GM23248 (cell line): Measurements from ENCODE around the gene PLD4. TPM values are rescaled to one million over a fixed set of nuclear protein-coding genes. Genes with fewer than 3 reads are reported as not detected.

Experiments
- DNase-seq: peaks from one replicate; pipeline ENCODE4 v3.0.0-alpha.2; 2015
- H2AFZ ChIP-seq: fragments of 200-600 bp; sonication (generic); 2 replicates; pipeline ENCODE4 v1.6.1; 2016; ENCODE audit warnings: antibody characterized with exemption
- H3F3A ChIP-seq: fragments of 200-600 bp; sonication (generic); 2 replicates; pipeline ENCODE4 v1.6.1; 2016; ENCODE audit warnings: mild to moderate bottlenecking, antibody characterized with exemption, mixed run types; ENCODE audit not compliant: insufficient read depth
- H3K27ac ChIP-seq: fragments of 200-600 bp; sonication (generic); 2 replicates; pipeline ENCODE4 v1.5.1; 2016; ENCODE audit warnings: mild to moderate bottlenecking
- H3K27me3 ChIP-seq: fragments of 200-600 bp; sonication (generic); replicated peaks from 2 replicates; pipeline ENCODE4 v1.6.1; 2016; ENCODE audit warnings: mild to moderate bottlenecking; ENCODE audit not compliant: insufficient read depth
- H3K36me3 ChIP-seq: fragments of 200-600 bp; sonication (generic); 2 replicates; pipeline ENCODE4 v1.6.1; 2016; ENCODE audit warnings: low read depth, mild to moderate bottlenecking
- H3K4me1 ChIP-seq: fragments of 200-600 bp; sonication (generic); 2 replicates; pipeline ENCODE4 v1.6.1; 2016; ENCODE audit warnings: mild to moderate bottlenecking; ENCODE audit not compliant: insufficient read depth
- H3K4me2 ChIP-seq: fragments of 200-600 bp; sonication (generic); one replicate; pipeline ENCODE4 v1.6.1; 2016; ENCODE audit warnings: mild to moderate bottlenecking; ENCODE audit not compliant: unreplicated experiment
- H3K4me3 ChIP-seq: fragments of 200-600 bp; sonication (generic); 2 replicates; pipeline ENCODE4 v1.5.1; 2016; ENCODE audit warnings: mild to moderate bottlenecking
- H3K79me2 ChIP-seq: fragments of 200-600 bp; sonication (generic); 2 replicates; pipeline ENCODE4 v1.6.1; 2016; ENCODE audit warnings: mild to moderate bottlenecking; ENCODE audit not compliant: insufficient read depth
- H3K9ac ChIP-seq: fragments of 200-600 bp; sonication (generic); 2 replicates; pipeline ENCODE4 v1.6.1; 2016; ENCODE audit warnings: mild to moderate bottlenecking
- H3K9me2 ChIP-seq: fragments of 200-600 bp; sonication (generic); 2 replicates; pipeline ENCODE4 v1.6.1; 2016; ENCODE audit warnings: mixed run types, mild to moderate bottlenecking, moderate library complexity; ENCODE audit not compliant: insufficient read depth
- H3K9me3 ChIP-seq: fragments of 200-600 bp; sonication (generic); one replicate; pipeline ENCODE4 v1.6.1; 2017; ENCODE audit warnings: low read depth
- H4K20me1 ChIP-seq: fragments of 200-600 bp; sonication (generic); 2 replicates; pipeline ENCODE4 v1.6.0; 2016; ENCODE audit not compliant: insufficient read depth
- EZH2 ChIP-seq: fragments of 200-600 bp; sonication (generic); IDR thresholded peaks from 2 replicates; pipeline ENCODE4 v1.6.1; 2018; ENCODE audit warnings: antibody characterized with exemption, mild to moderate bottlenecking; ENCODE audit not compliant: insufficient read depth, poor library complexity, severe bottlenecking
- EZH2phosphoT487 ChIP-seq: fragments of 200-600 bp; sonication (generic); IDR thresholded peaks from 2 replicates; pipeline ENCODE4 v1.6.1; 2018; ENCODE audit warnings: antibody characterized with exemption, moderate library complexity, mild to moderate bottlenecking, low read depth; ENCODE audit not compliant: insufficient read depth
- WGBS, 2 experiments: methylation state at CpG; one replicate each; pipeline ENCODE4 v1.1.6; 2015 to 2017; ENCODE audit warnings: low lambda C conversion rate in 2 of 2, low coverage in 1 of 2; ENCODE audit errors: missing lambda C conversion rate in 2 of 2; 5-methylcytosine and 5-hydroxymethylcytosine counted together
- in situ Hi-C: fragments of 300-500 bp; cut with MboI; formaldehyde crosslinking; loops from 2 replicates; pipeline ENCODE4 v1.15.0; 2020
- polyA plus RNA-seq: library from polyadenylated mRNA; unstranded; fragments of >200 nt; fragmentation: Nextera tagmentation; extraction: Ambion mirVana; gene quantifications from 2 replicates; pipeline ENCODE4 v1.2.1, GENCODE V29; 2016
- total RNA-seq: library from RNA; depleted of rRNA; stranded (reverse); fragments of >200 nt; shearing (Covaris generic); gene quantifications from 2 replicates; pipeline ENCODE4 v1.2.3, GENCODE V29; 2014

The PLD4 gene
- total and polyA plus RNA-seq, 2 experiments from 2014 or later, result not detected

DNA sequence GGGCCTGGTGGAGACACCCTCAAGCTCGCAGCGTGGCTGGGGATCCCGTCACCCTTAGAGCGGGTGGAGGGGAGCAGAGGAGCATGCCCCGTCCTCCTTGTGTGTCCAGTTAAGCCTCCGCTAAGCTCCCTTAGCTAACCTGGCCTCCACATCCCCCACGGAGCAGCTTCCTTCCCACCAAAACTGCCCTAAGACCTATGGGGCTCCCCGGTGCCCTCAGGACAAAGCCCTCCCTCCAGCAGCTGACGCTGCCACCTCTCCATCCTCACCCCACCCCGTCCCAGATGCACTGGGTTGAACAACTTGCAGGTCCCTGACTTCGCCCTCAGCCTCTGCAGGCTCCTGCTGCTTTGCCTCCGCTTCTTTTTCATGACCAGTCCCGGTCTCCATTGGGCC is 49.5 kb downstream of the PLD4 start:
- Histone ChIP-seq H4K20me1 (no peaks in the 10 kb centered on the region), H3K9me2 (no peaks in the 10 kb centered on the region), H3K79me2 (0 out of 2 replicates have a peak, but pooled peaks cover 5% of the 10 kb centered on the region), H3K27me3 (no peaks in the 10 kb centered on the region), H3K4me3 (peak overlapping the region; percentile 1; the same call in 1 of the 2 replicates), H3K27ac (peak overlapping the region; percentile 94), H3K9me3 (no peaks in the 10 kb centered on the region), H3K4me2 (peak overlapping the region; percentile 31), H3K36me3 (no peaks in the 10 kb centered on the region), H3K4me1 (peaks cover 38% of the 10 kb centered on the region), H3F3A (peaks cover 7% of the 10 kb centered on the region), H2AFZ (peak overlapping the region; percentile 14; the same call in 1 of the 2 replicates), H3K9ac (peak overlapping the region; percentile 55)
- TF ChIP-seq EZH2 (no peak), EZH2phosphoT487 (no peak)
- in situ Hi-C loops, result no loop called here
- 49 to 54% methylated on average over 12 to 13 of the region's 13 CpGs for WGBS, 2 experiments
- no peak for DNase-seq

DNA sequence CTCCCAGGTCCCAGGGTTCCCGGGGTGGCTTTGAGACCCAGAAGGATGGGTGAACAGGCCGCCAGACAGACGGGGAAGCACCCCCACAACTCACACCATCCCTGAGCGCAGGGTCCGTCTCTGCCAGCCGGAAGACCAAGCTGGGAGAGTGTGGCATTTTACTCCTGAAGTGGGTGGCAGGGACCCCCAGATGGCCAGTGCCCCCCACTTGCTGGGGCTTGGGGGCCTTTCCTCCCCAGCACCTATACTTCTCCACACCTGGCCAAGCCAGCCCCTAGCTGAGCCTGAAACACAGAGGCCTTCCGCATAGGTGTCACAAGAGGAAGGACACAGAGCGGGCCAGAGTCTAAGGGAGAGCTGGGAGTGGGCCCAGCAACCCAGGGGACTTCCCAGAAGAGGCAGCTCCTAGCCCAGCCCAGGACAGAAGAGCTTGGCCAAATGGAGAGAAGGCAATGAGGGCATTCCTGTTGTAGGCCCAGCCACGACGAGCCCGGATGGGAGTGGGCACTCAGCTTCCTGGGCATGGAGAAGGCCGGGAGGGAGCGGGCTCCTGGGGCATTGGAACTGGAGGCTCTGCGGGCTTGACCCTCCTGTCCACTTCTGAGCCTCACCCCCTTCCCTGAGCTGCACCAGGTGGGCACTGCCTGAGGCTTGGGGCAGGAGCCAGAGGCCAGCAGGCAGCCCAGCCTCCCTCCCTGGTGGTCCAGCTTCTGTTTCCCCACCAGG is 50.1 kb downstream of the PLD4 start:
- Histone ChIP-seq H2AFZ (no peak overlapping the region), H3K4me2 (peak overlapping the region; percentile 31), H4K20me1 (no peaks in the 10 kb centered on the region), H3F3A (peaks cover 7% of the 10 kb centered on the region), H3K79me2 (0 out of 2 replicates have a peak, but pooled peaks cover 4% of the 10 kb centered on the region), H3K36me3 (no peaks in the 10 kb centered on the region), H3K9ac (0 out of 2 replicates have a peak overlapping the region, but pooled peaks have one; percentile 55), H3K4me3 (no peak overlapping the region), H3K27ac (no peak overlapping the region), H3K4me1 (peaks cover 32% of the 10 kb centered on the region), H3K9me3 (no peaks in the 10 kb centered on the region), H3K9me2 (no peaks in the 10 kb centered on the region), H3K27me3 (no peaks in the 10 kb centered on the region)
- no peak for TF ChIP-seq EZH2phosphoT487
- no peak for TF ChIP-seq EZH2
- no peak for DNase-seq
- 95 to 97% methylated on average over 12 to 14 of the region's 14 CpGs for WGBS, 2 experiments
- in situ Hi-C loops, result no loop called here

DNA sequence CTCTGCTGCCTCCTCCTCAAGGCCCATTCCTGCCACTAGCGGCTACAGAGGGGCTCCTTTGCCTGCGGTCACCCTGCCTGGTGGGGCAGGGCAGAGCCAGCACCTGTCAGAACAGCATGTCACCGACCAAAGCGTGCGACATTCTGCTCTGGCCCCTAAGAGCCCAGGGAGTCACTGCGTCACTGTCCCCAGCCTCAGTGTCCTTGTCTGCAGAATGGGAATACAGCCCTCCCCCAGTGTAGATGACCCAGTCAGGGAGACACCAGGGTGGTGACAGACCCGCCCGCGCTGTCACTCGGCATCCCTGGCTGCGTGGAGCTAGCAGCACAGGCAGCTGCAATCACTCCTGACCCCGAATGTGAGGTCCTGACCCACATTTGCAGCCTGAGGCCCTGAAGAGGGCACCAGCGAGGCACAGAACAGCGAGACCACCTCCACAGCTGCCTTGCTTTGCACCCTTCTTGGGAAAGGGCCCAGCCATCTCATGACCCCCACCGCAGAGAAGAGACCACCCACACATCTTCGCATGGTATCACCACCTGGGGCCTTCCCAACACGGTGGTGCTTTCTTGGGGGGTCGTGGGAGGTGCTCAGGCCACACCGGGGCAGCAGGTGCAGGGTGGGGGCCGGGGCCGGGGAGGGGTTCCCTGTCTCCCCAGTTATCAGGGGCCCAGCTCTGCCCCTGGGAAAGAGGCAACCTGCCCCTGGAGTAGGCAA is 51.0 kb downstream of the PLD4 start:
- H3K9ac ChIP-seq, result no peak overlapping the region
- DNase-seq, result no peak
- TF ChIP-seq EZH2phosphoT487 (no peak), EZH2 (no peak)
- H3K27me3 ChIP-seq, result no peaks in the 10 kb centered on the region
- no peak overlapping the region for H3K27ac ChIP-seq
- H3K79me2 ChIP-seq, result no peaks in the 10 kb centered on the region
- H3K4me3 ChIP-seq, result no peak overlapping the region
- H4K20me1 ChIP-seq, result no peaks in the 10 kb centered on the region
- H3F3A ChIP-seq, result peaks cover 7% of the 10 kb centered on the region; the same call in 1 of the 2 replicates
- peaks cover 32% of the 10 kb centered on the region for H3K4me1 ChIP-seq
- H2AFZ ChIP-seq, result no peak overlapping the region
- H3K4me2 ChIP-seq, result no peak overlapping the region
- H3K36me3 ChIP-seq, result no peaks in the 10 kb centered on the region
- no peaks in the 10 kb centered on the region for H3K9me3 ChIP-seq
- in situ Hi-C loops, result no loop called here
- WGBS, 2 experiments, result 78 to 79% methylated on average over 21 of the region's 21 CpGs
- H3K9me2 ChIP-seq, result no peaks in the 10 kb centered on the region

DNA sequence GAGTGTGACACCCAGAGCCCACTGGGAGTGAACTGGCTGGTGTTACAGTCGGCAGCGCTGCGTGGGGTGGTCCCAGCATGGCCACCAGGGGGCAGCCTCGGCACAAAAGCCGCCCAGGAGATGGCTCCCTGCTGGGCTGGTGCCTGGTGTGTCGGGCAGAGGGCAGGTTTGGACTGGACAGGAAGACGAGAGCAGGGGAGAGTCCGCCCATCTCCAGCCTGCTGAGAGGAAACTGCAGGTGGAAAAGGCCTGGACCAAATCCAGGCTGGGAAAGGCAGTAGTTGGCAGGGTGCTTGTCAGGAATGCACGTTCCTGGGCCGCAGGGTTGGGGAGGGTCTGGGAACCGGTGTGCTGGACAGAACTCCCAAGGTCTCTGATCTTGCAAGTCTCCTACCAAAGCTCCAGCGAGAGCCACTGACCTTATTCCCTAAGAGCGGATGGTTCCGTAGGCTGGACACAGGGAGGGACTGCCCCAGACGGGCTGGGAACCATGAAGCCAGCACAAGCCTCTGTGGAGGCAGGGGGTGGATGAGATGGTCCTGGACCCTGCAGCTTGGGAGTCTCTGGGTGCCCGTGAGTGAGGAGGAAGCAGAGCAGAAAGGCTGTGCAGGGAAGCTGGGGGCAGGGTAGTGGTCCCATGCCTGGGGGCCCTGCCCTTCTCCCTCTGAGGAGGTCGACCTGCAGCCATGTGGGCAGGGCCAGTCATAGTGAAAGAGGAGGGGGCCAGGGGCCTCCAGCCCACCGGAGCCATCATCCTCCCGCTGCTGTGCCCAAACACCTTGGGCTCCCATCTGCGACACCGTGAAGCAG is 51.7 kb downstream of the PLD4 start:
- Histone ChIP-seq H3K9me3 (no peaks in the 10 kb centered on the region), H3K79me2 (no peaks in the 10 kb centered on the region), H3K9me2 (no peaks in the 10 kb centered on the region), H3K36me3 (no peaks in the 10 kb centered on the region), H3K27me3 (no peaks in the 10 kb centered on the region), H3K4me2 (no peak overlapping the region), H4K20me1 (no peaks in the 10 kb centered on the region), H3K4me1 (peaks cover 24% of the 10 kb centered on the region), H3F3A (peaks cover 2% of the 10 kb centered on the region; the same call in 1 of the 2 replicates), H2AFZ (no peak overlapping the region), H3K27ac (no peak overlapping the region), H3K4me3 (no peak overlapping the region), H3K9ac (no peak overlapping the region)
- in situ Hi-C loops, result no loop called here
- peak; percentile 88 for DNase-seq
- 49 to 51% methylated on average over 20 to 21 of the region's 21 CpGs for WGBS, 2 experiments
- TF ChIP-seq EZH2phosphoT487 (no peak), EZH2 (no peak)
